ENCODE results near the gene PCP4L1.

PCP4L1 gene

DNA sequence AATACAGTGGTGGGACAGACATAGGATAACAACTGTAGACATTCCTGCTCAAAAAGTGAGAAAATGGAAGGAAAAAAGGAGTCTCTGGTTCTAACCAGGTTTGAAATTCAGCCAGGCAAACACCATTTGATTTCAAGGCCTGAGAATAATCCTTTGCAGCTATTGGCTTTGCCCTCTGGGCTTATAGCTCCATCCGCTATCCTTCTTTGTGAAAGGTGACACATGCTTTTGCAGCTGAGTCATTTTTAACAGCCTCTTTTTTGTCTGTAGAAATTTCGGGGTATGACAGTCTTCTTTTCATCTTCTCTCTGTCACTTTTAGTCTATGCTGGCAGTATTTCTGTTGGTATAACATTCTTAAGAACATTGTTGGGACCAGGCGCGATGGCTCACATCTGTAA lies 71.8 kb downstream of the PCP4L1 start:
- DNase-seq, result no peak

DNA sequence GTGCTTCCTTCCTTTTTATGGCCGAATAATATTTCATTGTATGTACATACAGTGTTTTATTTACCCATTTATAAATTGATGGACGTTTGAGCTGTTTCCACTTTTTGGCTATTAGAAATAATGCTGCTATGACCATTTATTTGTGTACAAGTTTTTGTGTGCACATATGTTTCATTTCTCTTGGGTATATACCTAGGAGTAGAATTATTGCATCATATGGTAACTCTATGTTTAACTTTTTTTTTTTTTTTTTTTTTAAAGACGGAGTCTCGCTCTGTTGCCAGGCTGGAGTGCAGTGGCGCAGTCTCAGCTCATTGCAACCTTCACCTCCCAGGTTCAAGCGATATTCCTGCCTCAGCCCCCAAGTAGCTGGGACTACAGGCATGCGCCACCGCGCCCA lies 74.6 kb downstream of the PCP4L1 start:
- DNase-seq, result no peak
